Measurements from ENCODE around the gene CYP4F2.
"Not testable (repeated sequence)": the region's sequence is repeated elsewhere in the genome, so short reads cannot be mapped to it uniquely, and the experiment has no call there.

CYP4F2 gene

DNA sequence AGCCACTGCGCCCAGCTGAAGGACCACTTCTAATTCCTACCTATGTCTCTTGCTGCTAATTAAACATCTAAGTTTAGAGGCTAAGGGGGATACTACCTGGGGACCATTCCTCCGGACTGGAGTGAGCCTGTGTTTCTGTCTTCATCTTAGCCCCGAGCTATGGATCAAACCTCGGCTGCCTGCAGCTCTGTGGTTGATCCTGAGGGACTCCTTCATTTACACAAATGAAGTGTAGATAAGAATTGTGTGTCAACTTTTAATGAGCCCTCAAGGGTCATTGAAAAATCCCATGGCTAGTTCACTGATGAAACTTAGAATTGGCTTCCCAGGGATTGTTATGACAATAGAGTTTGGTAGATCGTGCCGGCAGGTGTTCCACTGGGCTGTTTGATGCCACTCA, 51.0 kb downstream of the CYP4F2 start:
- no peak for DNase-seq (ENCODE audit: low read depth)

DNA sequence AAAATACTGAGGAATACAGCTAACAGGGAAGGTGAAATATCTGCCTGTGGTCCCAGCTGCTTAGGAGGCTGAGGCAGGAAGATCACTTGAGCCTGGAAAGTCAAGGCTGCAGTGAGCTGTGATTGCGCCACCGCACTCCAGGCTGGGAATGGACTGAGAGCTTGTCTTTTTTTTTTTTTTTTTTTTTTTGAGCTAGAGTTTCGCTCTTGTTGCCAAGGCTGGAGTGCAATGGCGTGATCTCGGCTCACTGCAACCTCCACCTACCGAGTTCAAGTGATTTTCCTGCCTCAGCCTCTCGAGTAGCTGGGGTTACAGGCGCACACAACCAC, 54.0 kb downstream of the CYP4F2 start:
- DNase-seq (ENCODE audit: low read depth) = not testable (repeated sequence)

DNA sequence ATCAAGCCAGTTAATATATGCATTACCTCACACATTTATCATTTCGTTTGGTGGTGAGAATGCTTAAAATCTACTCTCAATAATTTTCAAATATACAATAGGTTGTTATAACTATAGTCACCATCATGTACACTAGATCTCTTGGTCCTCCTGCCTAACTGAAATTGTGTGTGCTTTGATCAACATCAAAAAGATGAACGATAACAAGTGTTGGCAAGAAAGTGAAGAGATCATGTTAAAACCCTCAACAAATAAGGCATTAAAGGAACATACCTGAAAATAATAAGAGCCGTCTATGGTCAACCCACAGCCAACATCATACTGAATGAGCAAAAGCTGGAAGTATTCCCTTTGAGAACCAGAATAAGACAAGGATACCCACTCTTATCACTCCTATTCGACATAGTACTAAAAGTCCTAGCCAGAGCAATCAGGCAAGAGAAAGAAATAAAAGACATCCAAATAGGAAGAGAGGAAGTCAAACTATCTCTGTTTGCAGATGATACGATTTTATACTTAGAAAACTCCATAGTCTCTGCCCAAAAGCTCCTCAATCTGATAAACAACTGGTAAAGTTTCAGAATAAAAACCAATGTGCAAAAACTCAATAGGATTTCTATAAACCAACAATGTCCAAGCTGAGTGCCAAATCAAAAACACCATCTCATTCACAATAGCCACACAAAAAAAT, 54.5 kb downstream of the CYP4F2 start:
- DNase-seq (ENCODE audit: low read depth) = no peak

DNA sequence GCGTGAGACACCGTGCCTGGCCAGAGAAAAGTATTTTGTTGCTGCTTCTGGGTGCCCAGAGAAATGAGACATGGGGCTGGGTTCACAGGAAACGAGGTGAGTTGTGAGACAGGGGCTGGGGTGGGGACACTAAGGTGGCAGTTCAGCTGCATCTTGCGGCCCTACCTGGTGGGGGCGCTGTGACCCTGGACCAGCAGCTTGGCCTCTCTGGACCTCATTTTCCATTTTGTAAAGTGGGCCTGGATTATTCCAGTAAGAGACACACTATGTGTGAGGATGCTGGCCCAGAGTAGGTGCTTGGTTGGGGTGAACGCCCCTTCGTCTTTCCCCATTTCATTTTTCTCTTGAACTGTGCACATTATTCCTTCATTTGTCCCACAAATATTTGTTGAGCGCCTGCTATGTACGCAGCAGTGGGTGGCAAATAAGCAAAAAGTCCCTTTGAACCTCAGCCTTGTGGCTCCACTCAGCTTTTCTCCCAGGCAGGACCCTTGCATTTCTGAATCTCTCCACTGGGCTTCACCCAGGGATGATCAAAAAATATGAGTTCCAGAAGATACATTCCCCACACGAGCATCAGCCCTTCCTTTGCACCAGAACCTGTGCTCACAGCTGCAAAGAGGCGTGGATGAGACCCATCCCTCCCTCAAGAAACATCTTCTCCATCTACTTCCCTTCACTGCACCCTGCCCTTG, 55.9 kb downstream of the CYP4F2 start:
- no peak for DNase-seq (ENCODE audit: low read depth)

DNA sequence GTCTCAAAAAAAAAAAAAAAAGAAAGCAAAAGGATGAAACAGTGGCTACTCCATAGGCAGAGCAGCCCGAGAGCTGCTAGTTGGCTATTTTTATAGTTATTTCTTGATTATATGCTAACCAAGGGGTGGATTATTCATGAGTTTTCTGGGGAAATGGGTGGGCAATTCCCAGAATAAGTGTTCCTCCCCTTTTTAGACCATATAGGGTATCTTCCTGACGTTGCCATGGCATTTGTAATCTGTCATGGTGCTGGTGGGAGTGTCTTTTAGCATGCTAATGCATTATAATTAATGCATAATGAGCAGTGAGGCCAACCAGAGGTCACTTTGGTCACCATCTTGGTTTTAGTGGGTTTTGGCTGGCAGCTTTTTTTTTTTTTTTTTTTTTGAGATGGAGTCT, 57.0 kb downstream of the CYP4F2 start:
- DNase-seq (ENCODE audit: low read depth) = no peak

DNA sequence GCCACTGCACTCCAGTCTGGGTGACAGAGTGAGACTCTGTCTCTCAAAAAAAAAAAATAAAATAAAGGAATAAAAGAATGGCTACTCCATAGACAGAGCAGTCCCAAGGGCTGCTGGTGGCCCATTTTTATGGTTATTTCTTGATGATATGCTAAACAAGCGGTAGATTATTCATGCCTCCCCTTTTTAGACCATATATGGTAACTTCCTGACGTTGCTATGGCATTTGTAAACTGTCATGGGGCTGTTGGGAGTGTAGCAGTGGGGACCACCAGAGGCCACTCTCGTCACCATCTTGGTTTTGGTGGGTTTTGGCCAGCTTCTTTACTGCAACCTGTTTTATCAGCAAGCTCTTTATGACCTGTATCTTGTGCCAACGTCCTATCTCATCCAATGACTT, 58.0 kb downstream of the CYP4F2 start:
- DNase-seq (ENCODE audit: low read depth) = not testable (repeated sequence)

DNA sequence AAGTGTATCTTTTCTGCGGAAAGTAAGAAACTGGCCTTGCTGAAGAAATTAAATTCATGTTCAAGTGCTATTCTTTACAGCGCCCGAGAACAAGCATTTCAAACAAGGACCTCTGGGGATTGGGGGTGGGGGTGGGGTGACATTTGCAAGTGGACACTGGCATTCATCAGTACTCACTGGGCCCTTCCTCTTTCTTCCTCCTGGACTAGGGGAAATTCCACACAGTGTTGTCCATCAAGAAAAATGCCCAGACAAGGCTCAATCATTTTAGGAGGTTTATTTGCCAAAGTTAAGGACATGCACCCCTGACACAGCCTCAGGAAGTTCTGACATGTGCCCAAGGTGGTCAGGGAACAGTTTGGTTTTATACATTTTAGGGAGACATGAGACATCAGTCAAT, 59.5 kb downstream of the CYP4F2 start:
- DNase-seq (ENCODE audit: low read depth) = no peak

DNA sequence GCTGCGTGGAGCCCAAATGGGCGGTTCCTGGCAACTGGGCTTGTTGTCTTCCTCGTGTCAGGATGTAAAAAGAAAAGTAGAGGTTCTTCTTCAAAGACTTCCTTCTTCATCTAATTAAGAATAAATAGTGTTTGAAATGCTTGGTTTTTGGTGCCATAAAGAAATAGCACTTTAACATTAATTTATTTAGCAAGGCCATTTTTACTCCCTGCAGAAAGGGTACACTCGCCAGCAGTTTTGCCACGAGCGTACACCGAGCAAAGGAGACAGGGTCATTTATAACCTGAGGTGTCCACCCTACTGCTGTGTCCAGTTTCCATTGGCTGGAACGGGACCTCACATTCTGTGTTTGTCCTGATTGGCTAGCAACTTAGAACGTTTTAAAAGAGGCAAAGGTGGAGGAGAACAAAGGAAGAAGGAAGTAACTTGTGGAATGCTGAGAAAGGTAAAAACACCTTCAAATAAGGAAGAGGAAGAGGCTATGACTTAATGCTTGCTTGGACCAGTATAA, 60.6 kb downstream of the CYP4F2 start:
- DNase-seq (ENCODE audit: low read depth) = no peak

DNA sequence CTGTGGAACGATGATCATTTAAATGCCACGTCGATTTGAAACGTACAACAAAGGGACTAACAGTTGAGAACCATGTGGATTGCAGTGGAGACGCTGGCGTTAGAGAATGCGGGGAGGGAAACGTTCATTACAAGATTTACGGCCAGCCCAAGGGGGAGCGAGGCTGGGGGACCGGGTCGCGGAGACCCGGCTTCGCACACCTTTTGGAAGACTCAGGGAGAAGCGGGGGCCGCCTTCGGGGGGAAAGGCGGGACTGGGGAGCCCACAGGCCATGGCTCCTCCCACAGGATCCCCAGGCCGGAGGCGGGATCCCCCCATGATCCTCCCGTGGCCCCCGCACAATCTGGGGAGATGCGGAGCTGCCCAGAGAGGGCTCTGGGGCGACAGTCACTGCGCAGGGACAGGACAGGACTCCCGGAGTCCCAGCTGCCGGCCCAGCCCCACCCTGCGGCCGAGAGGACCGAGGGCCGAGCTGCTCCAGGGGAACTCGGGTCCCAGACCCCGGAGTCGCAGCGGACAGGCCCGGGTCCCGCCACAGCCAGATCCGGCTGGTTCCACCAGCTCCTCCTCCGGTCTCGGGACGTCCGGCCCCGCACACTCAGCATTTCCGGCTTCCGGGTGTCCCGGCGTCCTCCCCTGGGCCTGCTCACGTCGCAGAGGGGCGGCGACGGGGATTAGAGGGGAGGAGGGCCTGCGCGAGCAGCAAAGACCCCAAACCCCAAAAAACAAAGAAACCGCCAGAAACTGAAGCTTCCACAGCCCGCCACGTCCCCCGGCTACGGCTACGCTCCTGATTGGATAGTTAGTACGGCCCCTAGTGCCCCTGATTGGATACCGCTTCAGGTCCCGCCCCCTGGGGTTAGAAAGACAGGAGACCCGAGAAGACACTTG, 61.3 kb downstream of the CYP4F2 start:
- DNase-seq (ENCODE audit: low read depth) = peak; percentile 84

DNA sequence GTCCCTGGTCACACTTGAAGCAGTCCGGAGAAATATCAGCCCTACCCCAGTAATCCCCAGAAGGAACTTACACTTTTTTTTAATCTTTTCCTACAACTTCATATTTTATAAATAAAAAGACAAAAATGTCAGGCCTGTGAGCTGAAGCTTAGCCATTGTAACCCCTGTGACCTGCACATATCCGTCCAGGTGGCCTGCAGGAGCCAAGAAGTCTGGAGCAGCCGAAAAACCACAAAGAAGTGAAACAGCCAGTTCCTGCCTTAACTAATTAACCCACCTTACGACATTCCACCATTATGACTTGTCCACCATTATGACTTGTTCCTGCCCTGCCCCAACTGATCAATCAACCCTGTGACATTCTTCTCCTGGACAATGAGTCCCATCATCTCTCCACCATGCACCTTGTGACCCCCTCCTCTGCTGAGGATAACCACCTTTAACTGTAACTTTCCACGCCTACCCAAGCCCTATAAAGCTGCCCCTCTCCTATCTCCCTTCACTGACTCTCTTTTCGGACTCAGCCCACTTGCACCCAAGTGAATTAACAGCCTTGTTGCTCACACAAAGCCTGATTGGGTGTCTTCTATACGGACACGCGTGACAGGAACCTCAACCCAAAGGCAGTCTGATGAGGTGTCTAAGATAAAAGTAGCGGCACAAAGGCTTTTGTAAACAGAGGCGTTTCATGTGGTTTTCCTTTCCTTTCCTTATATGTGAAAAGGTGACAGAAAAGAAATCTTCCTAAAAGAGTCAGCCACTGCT, 62.1 kb downstream of the CYP4F2 start:
- not testable (repeated sequence) for DNase-seq (ENCODE audit: low read depth)

DNA sequence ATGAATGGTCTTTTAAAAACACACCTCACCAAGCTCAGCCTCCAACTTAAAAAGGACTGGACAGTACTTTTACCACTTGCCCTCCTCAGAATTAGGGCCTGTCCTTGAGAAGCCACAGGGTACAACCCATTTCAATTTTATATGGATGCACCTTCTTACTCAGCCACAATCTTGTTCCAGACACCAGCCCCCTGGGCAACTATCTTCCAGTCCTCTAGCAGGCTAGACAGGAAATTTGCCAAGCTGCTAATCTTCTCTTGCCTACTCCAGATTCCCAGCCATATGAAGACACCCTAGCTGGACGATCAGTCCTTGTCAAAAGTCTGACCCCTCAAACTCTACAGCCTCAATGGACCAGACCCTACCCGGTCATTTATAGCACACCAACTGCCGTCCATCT, 63.6 kb downstream of the CYP4F2 start:
- not testable (repeated sequence) for DNase-seq (ENCODE audit: low read depth)

DNA sequence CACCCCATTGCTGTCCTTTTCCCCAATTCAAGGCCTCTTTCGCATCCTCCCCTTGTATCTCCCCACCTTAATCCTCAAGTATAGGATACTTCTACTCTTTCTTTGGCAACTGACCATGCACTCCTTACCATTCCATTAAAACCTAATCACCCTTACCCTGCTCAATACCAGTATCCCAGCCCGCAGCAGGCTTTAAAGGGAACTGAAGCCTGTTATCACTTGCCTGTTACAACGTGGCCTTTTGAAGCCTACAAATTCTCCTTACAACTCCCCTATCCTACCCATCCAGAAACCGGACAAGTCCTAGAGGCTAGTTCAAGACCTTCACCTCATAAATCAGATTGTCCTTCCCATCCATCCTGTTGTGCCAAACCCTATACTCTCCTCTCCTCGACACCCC, 66.2 kb downstream of the CYP4F2 start:
- DNase-seq (ENCODE audit: low read depth) = no peak

DNA sequence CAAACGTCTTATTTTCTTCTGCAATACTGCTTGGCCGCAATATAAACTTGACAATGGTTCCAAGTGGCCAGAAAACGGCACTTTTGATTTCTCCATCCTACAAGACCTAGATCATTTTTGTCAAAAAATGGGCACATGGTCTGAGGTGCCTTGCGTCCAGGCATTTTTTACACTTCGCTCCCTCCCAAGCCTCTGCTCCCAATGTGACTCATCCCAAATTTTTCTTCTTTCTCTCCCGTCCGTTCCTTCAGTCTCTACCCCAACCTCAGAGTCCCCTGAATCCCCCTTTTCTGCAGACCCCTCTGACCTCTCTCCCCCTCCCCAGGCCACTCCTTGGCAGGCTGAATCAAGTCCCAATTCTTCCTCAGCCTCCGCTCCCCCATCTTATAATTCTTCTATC, 68.1 kb downstream of the CYP4F2 start:
- DNase-seq (ENCODE audit: low read depth) = no peak

DNA sequence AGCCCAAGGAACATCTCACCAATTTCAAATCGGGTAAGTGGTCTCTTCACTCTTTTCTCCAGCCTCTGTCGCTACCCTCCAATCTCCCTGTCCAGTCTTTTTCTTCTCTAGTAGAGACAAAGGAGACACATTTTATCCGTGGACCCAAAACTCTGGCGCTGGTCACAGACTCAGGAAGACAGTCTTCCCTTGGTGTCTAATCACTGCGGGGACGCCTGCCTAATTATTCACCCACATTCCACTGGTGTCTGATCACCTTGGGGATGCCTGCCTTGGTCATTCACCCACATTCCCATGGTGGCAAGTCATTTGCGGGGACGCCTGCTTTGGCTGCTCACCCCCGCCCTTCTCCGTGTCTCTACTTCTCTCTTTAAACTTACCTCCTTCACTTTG, 68.6 kb downstream of the CYP4F2 start:
- no peak for DNase-seq (ENCODE audit: low read depth)

DNA sequence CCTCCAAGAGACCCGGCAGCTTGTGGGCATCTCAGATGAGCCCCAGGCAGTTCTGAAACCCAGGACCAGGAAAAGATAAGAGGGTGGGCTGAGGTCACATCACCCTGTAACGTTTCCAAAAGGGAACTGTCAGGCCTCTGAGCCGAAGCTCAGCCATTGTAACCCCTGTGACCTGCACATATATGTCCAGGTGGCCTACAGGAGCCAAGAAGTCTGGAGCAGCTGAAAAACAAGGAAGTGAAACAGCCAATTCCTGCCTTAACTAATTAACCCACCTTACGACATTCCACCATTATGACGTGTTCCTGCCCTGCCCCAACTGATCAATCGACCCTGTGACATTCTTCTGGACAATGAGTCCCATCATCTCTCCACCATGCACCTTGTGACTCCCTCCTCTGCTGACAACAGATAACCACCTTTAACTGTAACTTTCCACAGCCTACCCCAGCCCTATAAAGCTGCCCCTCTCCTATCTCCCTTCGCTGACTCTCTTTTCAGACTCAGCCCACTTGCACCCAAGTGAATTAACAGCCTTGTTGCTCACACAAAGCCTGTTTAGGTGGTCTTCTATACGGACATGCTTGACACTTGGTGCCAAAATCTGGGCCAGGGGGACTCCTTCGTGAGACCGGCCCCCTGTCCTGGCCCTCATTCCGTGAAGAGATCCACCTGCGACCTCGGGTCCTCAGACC, 69.1 kb downstream of the CYP4F2 start:
- not testable (repeated sequence) for DNase-seq (ENCODE audit: low read depth)

DNA sequence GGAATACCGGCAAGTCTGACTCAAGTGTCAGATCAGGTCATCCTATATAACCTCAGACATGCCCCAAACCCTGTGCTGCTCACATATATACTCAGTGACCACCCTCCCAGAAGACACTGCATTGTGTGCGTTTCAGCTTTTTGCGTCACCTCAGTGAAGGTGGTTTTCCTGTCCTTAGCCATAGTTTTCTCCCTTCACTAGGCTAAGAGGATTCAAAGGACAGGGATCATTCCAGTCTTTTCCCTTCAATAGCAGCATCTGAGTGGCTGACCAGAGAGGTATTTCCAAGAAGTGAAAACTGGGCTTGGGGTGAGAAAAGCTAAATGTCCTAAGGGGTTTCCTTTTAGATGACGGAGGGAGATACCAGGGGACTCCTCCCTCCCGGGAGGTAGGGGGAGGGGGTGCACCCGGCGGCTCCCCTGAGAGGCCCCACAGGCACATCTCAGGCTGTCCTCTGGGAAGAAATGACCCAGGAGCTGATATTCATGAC, 69.7 kb downstream of the CYP4F2 start:
- DNase-seq (ENCODE audit: low read depth) = no peak

Measured in fibroblast of gingiva (primary cell).